GM12892 (cell line): ENCODE results near the gene ACSS1.

ENCODE experiments used
- POLR2A ChIP-seq: IDR thresholded peaks from 2 replicates; pipeline ENCODE4 v1.6.1; 2011; ENCODE audit warnings: low read depth, low read length, control low read depth
- POLR2AphosphoS5 ChIP-seq: IDR thresholded peaks from 2 replicates; pipeline ENCODE4 v1.6.1; 2011; ENCODE audit warnings: low read depth, low read length, control low read depth
- TAF1 ChIP-seq: IDR thresholded peaks from 2 replicates; pipeline ENCODE4 v1.6.1; 2011; ENCODE audit warnings: low read depth, mild to moderate bottlenecking, control low read depth, low read length, borderline replicate concordance

GRCh38 chr20:25016471-25016870, 41.5 kb downstream of the ACSS1 start:
- TF ChIP-seq POLR2AphosphoS5 = no peak
- TF ChIP-seq POLR2A = no peak
- no peak for TF ChIP-seq TAF1
